Amygdala (tissue), 56 donors: ENCODE measurements around the gene STIL.
"Not testable (repeated sequence)": the region's sequence is repeated elsewhere in the genome, so short reads cannot be mapped to it uniquely, and the experiment has no call there.

Source experiments
- DNase-seq, 56 donors: peaks; one replicate each; lab custom pipeline; 2025; lab: John Stamatoyannopoulos, UW

The STIL gene

DNA sequence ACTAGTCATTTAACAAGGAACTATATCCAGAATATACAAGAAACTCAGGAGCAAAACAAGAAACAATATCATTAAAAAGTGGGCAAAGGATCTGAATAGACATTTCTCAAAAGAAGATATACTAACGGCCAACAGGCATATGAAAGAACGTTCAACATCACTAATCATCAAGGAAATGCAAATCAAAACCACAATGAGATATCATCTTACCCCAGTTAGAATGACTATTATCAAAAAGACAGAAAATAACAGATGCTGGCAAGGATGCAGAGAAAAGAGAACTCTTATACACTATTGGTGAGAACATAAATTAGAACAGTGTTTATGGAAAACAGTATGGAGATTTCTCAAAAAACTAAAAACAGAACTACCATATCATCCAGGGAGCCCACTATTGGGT, 110.4 kb downstream of the STIL start:
- not testable (repeated sequence) for DNase-seq

DNA sequence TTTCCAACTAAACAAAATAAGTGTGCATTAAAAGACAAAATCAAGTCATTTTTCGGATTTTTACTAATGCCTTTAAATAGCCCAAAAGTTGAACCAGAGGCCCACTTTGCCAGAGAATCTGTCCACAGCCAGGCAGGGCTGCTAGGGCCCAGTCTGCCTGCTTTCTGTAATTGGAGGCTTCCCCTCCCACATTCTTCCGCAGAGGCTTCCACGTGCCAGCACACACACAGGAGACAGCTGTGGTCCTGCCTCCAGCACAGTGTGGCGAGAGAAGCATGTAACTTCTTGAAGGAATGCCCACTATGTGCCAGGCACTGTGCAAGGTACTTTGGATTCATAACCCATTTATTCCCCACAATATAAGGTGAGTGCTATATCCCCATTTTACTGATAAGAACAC, 112.8 kb downstream of the STIL start:
- DNase-seq = no peak
